GM23338 (cell line): ENCODE results near the gene TMEM35A. TPM values are rescaled to one million over a fixed set of nuclear protein-coding genes. Genes with fewer than 3 reads are reported as not detected.
A peak's percentile ranks its signal among the peaks of the same experiment; 100 is the strongest.

Experiments
- ATAC-seq: fragments of 200-7000 bp; cut with Tn5 transposase; 3 replicates; pipeline ENCODE4 v1.9.1; 2020
- DNase-seq: peaks from one replicate; pipeline ENCODE4 v3.0.0-alpha.2; 2015; ENCODE audit warnings: low spot score
- H2AFZ ChIP-seq: fragments of 200-600 bp; sonication (generic); 2 replicates; pipeline ENCODE4 v1.8.0; 2016; ENCODE audit warnings: antibody characterized with exemption, mild to moderate bottlenecking, moderate library complexity
- H3F3A ChIP-seq: fragments of 200-600 bp; sonication (generic); replicated peaks from 2 replicates; pipeline ENCODE4 v1.8.0; 2017; ENCODE audit warnings: antibody characterized with exemption, mixed run types, low read depth
- H3K27ac ChIP-seq: fragments of 200-600 bp; sonication (generic); 2 replicates; pipeline ENCODE4 v1.6.1; 2016; ENCODE audit warnings: low read depth
- H3K27me3 ChIP-seq: fragments of 200-600 bp; sonication (generic); 2 replicates; pipeline ENCODE4 v1.8.0; 2016; ENCODE audit warnings: mild to moderate bottlenecking, mixed run types, moderate library complexity; ENCODE audit not compliant: insufficient read depth
- H3K36me3 ChIP-seq: fragments of 200-600 bp; sonication (generic); 2 replicates; pipeline ENCODE4 v1.8.0; 2016; ENCODE audit warnings: mild to moderate bottlenecking; ENCODE audit not compliant: insufficient read depth
- H3K4me1 ChIP-seq: fragments of 200-600 bp; sonication (generic); 2 replicates; pipeline ENCODE4 v1.8.0; 2016; ENCODE audit warnings: mild to moderate bottlenecking, moderate library complexity; ENCODE audit not compliant: insufficient read depth
- H3K4me2 ChIP-seq: fragments of 200-600 bp; sonication (generic); 2 replicates; pipeline ENCODE4 v1.7.1; 2017; ENCODE audit warnings: mixed run types
- H3K4me3 ChIP-seq: fragments of 200-600 bp; sonication (generic); 2 replicates; pipeline ENCODE4 v1.6.1; 2016; ENCODE audit warnings: mixed run types
- H3K79me2 ChIP-seq: fragments of 200-600 bp; sonication (generic); replicated peaks from 2 replicates; pipeline ENCODE4 v1.8.0; 2017; ENCODE audit warnings: mild to moderate bottlenecking; ENCODE audit not compliant: insufficient read depth
- H3K9me2 ChIP-seq: fragments of 200-600 bp; sonication (generic); 2 replicates; pipeline ENCODE4 v1.8.0; 2017; ENCODE audit not compliant: insufficient read depth
- H4K20me1 ChIP-seq: fragments of 200-600 bp; sonication (generic); replicated peaks from 2 replicates; pipeline ENCODE4 v1.8.0; 2017; ENCODE audit warnings: mild to moderate bottlenecking; ENCODE audit not compliant: insufficient read depth
- H3K27ac Mint-ChIP-seq: 2 replicates; pipeline ENCODE4 v1.8.0; 2020; ENCODE audit warnings: inconsistent platforms, mild to moderate bottlenecking, moderate library complexity, mixed read lengths
- H3K27me3 Mint-ChIP-seq: 3 replicates; pipeline ENCODE4 v1.8.0; 2022; ENCODE audit warnings: low read depth, mild to moderate bottlenecking, moderate library complexity, mixed read lengths, inconsistent platforms; ENCODE audit not compliant: insufficient read depth, poor library complexity
- H3K36me3 Mint-ChIP-seq: 3 replicates; pipeline ENCODE4 v1.8.0; 2021; ENCODE audit warnings: low read depth, mild to moderate bottlenecking, inconsistent platforms, moderate library complexity, mixed read lengths
- H3K4me1 Mint-ChIP-seq: 3 replicates; pipeline ENCODE4 v1.8.0; 2020; ENCODE audit warnings: mild to moderate bottlenecking, inconsistent platforms, mixed read lengths
- H3K4me3 Mint-ChIP-seq: 3 replicates; pipeline ENCODE4 v1.8.0; 2021; ENCODE audit warnings: moderate library complexity, mild to moderate bottlenecking, inconsistent platforms, mixed read lengths
- H3K9me3 Mint-ChIP-seq: 3 replicates; pipeline ENCODE4 v1.8.0; 2020; ENCODE audit warnings: moderate library complexity, mild to moderate bottlenecking, inconsistent platforms, mixed read lengths
- CREB1 ChIP-seq: fragments of 250-450 bp; sonication (Bioruptor Pico); IDR thresholded peaks from 2 replicates; pipeline ENCODE4 v1.5.0; 2020; ENCODE audit warnings: low read depth, mild to moderate bottlenecking, moderate library complexity
- EZH2 ChIP-seq: fragments of 200-600 bp; sonication (generic); IDR thresholded peaks from one replicate; pipeline ENCODE4 v1.8.0; 2017; ENCODE audit warnings: antibody characterized with exemption, mild to moderate bottlenecking, low read depth; ENCODE audit not compliant: unreplicated experiment
- EZH2phosphoT487 ChIP-seq: fragments of 200-600 bp; sonication (generic); IDR thresholded peaks from one replicate; pipeline ENCODE4 v1.8.1; 2018; ENCODE audit warnings: antibody characterized with exemption; ENCODE audit not compliant: unreplicated experiment
- JUNB ChIP-seq: IDR thresholded peaks from one replicate; pipeline ENCODE4 v1.6.1; 2016; ENCODE audit warnings: antibody characterized with exemption; ENCODE audit not compliant: unreplicated experiment
- NANOG ChIP-seq: IDR thresholded peaks from 2 replicates; pipeline ENCODE4 v1.6.1; 2016; ENCODE audit warnings: antibody characterized with exemption, borderline replicate concordance
- POLR2AphosphoS5 ChIP-seq: IDR thresholded peaks from 2 replicates; pipeline ENCODE4 v1.6.1; 2016; ENCODE audit warnings: antibody characterized with exemption, low read depth
- polyA plus RNA-seq: library from polyadenylated mRNA; unstranded; fragments of >200 nt; fragmentation: Nextera tagmentation; extraction: Ambion mirVana; gene quantifications from 2 replicates; pipeline ENCODE4 v1.2.1, GENCODE V29; 2016
- total RNA-seq: library from RNA; depleted of rRNA; stranded (reverse); fragments of >200 nt; shearing (Covaris generic); gene quantifications from 2 replicates; pipeline ENCODE4 v1.2.3, GENCODE V29; 2014
- TF ChIP-seq, protein P1 (sequence below): IDR thresholded peaks from 2 replicates; pipeline ENCODE4 v1.6.1; 2016; ENCODE audit warnings: antibody characterized with exemption

The TMEM35A gene
- total and polyA plus RNA-seq, 2 experiments from 2014 or later, result 4.2 to 5.8 TPM

DNA sequence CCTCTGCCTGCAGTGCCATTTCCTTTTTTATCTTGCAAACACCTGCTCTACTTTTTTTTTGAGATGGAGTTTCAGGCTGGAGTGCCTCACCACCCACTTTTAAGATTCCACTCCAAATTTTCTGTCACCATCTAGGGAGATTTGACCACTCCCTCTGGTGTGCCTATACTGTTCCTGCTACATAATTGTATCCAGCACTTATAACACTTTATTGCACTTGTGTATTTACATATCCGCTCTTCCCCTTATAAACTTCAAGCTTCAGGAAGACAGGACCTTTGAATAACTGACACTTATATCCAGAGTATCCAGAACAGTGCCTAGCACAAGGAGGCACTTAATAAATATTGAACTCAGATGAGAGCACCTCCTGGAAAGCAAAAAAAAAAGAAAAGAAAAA lies 13.1 kb downstream of the TMEM35A start:
- Mint-ChIP-seq H3K27me3 (peaks cover 6% of the 10 kb centered on the region), H3K9me3 (no peaks in the 10 kb centered on the region), H3K4me3 (no peak overlapping the region), H3K4me1 (peaks cover 3% of the 10 kb centered on the region; the same call in 1 of the 3 replicates), H3K27ac (no peak overlapping the region), H3K36me3 (no peaks in the 10 kb centered on the region)
- Histone ChIP-seq H3K4me3 (no peak overlapping the region), H3K4me2 (no peak overlapping the region), H3K27me3 (no peaks in the 10 kb centered on the region), H3K36me3 (no peaks in the 10 kb centered on the region), H3K27ac (no peak overlapping the region), H3K9me2 (no peaks in the 10 kb centered on the region), H3K79me2 (no peaks in the 10 kb centered on the region), H3K4me1 (no peaks in the 10 kb centered on the region), H2AFZ (no peak overlapping the region), H3F3A (no peaks in the 10 kb centered on the region), H4K20me1 (no peaks in the 10 kb centered on the region)
- DNase-seq (no peak), ATAC-seq (no peak)
- TF ChIP-seq EZH2 (no peak), EZH2phosphoT487 (no peak), JUNB (no peak)

DNA sequence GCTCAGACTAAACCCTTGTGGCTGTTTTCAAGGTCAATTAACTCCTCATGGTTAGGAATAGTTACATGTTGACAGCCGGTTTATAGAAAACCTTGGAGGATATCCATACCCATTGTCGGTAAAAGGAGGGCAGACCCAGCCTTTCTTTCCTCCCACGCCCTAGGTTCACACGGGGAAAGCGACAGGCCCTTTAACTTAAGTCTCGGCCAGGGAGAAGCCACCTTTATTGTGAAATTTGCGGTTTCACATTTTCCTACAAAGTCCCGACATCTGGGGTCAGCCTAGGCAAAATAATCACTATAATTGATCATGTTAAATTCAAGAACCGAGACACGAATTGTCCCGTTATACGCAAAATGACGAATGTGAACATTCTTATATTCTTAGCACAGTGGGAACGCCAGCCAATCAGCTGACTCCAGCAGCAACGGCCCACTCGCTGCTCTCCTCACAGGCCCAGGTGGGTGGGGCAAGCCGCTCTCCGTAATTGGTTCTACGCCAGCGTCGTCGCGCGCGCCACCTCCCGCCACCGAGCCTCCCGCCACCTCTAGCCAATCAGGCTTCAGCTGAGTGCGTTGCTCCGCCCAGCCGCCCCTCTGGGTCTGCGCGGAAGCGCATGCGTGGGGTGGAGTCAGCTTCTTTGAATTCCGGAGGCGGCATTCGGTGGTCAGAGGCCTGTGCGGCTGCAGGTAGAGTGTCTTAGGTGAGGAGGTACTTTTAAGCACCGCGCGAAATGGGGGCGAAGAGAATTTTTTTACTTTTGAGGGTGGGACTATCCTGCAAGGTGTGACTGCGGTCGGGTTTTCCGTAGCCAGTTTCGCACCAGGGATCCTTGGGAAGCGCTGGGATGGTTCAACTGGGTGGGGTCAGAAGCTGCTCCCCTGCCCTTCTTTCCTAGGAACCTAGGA lies 19.1 kb downstream of the TMEM35A start, which contains the start of gene CENPI:
TSS of gene CENPI (plus strand) at position 659 of the 908 bp plus-strand sequence. CDS start 2,867 bp downstream, outside the sequence.
- peak within 1 kb of the TSS; percentile 81 for H3K4me2 ChIP-seq
- DNase-seq (peak; percentile 93), ATAC-seq (peak; percentile 99)
- H3K4me3 Mint-ChIP-seq, result peak within 1 kb of the TSS; percentile 91
- no peaks in the 10 kb centered on the region for H3K9me2 ChIP-seq
- peak within 1 kb of the TSS; percentile 23; the same call in 1 of the 2 replicates for H2AFZ ChIP-seq
- H3K4me1 ChIP-seq, result no peaks in the 10 kb centered on the region; the same call in 1 of the 2 replicates
- H3K36me3 ChIP-seq, result no peaks in the 10 kb centered on the region
- peak within 1 kb of the TSS; percentile 95 for H3K27ac Mint-ChIP-seq
- peak; percentile 72 for TF ChIP-seq POLR2AphosphoS5
- no peak for TF ChIP-seq NANOG
- peak; percentile 67 for TF ChIP-seq CREB1 (CRISPR knock-in tag)
- H4K20me1 ChIP-seq, result no peaks in the 10 kb centered on the region
- H3K36me3 Mint-ChIP-seq, result peaks cover 15% of the 10 kb centered on the region
- no peaks in the 10 kb centered on the region for H3F3A ChIP-seq
- peaks cover 9% of the 10 kb centered on the region; the same call in 1 of the 3 replicates for H3K4me1 Mint-ChIP-seq
- H3K27me3 ChIP-seq, result no peaks in the 10 kb centered on the region
- H3K27ac ChIP-seq, result no peak within 1 kb of the TSS
- H3K27me3 Mint-ChIP-seq, result peaks cover 2% of the 10 kb centered on the region
- H3K9me3 Mint-ChIP-seq, result no peaks in the 10 kb centered on the region
- peak within 1 kb of the TSS; percentile 71 for H3K4me3 ChIP-seq
- peaks cover 20% of the 10 kb centered on the region for H3K79me2 ChIP-seq

GRCh38 chrX:101108284-101108683 lies 29.6 kb downstream of the TMEM35A start:
- Histone ChIP-seq H2AFZ (no peak overlapping the region), H3K4me2 (no peak overlapping the region), H3K27ac (no peak overlapping the region), H4K20me1 (no peaks in the 10 kb centered on the region), H3K27me3 (no peaks in the 10 kb centered on the region), H3K79me2 (no peaks in the 10 kb centered on the region), H3K4me1 (no peaks in the 10 kb centered on the region), H3K4me3 (no peak overlapping the region), H3K36me3 (peaks cover 3% of the 10 kb centered on the region), H3K9me2 (no peaks in the 10 kb centered on the region), H3F3A (no peaks in the 10 kb centered on the region)
- Mint-ChIP-seq H3K4me1 (no peaks in the 10 kb centered on the region), H3K27me3 (no peaks in the 10 kb centered on the region), H3K9me3 (no peaks in the 10 kb centered on the region), H3K27ac (no peak overlapping the region), H3K36me3 (peaks cover 25% of the 10 kb centered on the region; the same call in 2 of the 3 replicates), H3K4me3 (no peak overlapping the region)
- TF ChIP-seq, protein P1, sequence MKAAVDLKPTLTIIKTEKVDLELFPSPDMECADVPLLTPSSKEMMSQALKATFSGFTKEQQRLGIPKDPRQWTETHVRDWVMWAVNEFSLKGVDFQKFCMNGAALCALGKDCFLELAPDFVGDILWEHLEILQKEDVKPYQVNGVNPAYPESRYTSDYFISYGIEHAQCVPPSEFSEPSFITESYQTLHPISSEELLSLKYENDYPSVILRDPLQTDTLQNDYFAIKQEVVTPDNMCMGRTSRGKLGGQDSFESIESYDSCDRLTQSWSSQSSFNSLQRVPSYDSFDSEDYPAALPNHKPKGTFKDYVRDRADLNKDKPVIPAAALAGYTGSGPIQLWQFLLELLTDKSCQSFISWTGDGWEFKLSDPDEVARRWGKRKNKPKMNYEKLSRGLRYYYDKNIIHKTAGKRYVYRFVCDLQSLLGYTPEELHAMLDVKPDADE, result no peak
- no peak for ATAC-seq
- DNase-seq, result no peak
